Measurements from ENCODE around the gene SRPK1. TPM values are rescaled to one million over a fixed set of nuclear protein-coding genes. Genes with fewer than 3 reads are reported as not detected.
"Not testable (repeated sequence)": the region's sequence is repeated elsewhere in the genome, so short reads cannot be mapped to it uniquely, and the experiment has no call there.

Gene SRPK1
- total RNA-seq, 4 donors from 2014 or later, result 25.4 to 36.5 (median 30.4) TPM

DNA sequence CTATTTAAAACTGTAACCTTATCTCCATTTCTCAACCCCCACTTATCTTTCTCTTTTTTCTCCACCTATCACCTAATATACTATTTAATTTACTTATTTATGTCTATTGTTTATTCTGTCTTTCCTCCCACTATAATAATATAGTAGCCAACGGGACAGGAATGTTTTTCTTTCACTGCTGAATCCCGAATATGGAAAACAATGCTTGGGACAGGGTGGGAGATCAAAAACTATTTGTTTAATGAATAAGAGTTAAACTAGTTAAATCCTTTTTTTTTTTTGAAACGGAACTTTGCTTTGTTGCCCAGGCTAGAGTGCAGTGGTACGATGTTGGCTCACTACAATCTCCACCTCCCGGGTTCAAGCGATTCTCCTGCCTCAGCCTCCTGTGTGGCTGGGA, 6.4 kb downstream of the SRPK1 start:
- no peak for DNase-seq (ENCODE audit: extremely low spot score)
- Histone ChIP-seq H3K4me3 (no peak overlapping the region), H3K27ac (replicated peaks in 1 of 4) (no peak overlapping the region), H3K9me3 (no peaks in the 10 kb centered on the region), H3K36me3 (peaks cover 0 to 36% (median 6%) of the 10 kb centered on the region in 4 donors), H3K4me1 (peaks cover 5 to 24% (median 20%) of the 10 kb centered on the region in 4 donors), H3K27me3 (no peaks in the 10 kb centered on the region)
- TF ChIP-seq EP300 (IDR thresholded peaks at IDR 0.05), result no peak
- no peak for TF ChIP-seq POLR2AphosphoS5 (IDR thresholded peaks at IDR 0.05)
- TF ChIP-seq, protein P1, sequence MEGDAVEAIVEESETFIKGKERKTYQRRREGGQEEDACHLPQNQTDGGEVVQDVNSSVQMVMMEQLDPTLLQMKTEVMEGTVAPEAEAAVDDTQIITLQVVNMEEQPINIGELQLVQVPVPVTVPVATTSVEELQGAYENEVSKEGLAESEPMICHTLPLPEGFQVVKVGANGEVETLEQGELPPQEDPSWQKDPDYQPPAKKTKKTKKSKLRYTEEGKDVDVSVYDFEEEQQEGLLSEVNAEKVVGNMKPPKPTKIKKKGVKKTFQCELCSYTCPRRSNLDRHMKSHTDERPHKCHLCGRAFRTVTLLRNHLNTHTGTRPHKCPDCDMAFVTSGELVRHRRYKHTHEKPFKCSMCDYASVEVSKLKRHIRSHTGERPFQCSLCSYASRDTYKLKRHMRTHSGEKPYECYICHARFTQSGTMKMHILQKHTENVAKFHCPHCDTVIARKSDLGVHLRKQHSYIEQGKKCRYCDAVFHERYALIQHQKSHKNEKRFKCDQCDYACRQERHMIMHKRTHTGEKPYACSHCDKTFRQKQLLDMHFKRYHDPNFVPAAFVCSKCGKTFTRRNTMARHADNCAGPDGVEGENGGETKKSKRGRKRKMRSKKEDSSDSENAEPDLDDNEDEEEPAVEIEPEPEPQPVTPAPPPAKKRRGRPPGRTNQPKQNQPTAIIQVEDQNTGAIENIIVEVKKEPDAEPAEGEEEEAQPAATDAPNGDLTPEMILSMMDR (IDR thresholded peaks at IDR 0.05), result no peak
- no peak for TF ChIP-seq POLR2A (IDR thresholded peaks at IDR 0.05; ENCODE audit: low read depth)
- intact Hi-C loops (cut with DNase I), result no loop called here
- WGBS, result 91% methylated on average over 6 of the region's 6 CpGs

DNA sequence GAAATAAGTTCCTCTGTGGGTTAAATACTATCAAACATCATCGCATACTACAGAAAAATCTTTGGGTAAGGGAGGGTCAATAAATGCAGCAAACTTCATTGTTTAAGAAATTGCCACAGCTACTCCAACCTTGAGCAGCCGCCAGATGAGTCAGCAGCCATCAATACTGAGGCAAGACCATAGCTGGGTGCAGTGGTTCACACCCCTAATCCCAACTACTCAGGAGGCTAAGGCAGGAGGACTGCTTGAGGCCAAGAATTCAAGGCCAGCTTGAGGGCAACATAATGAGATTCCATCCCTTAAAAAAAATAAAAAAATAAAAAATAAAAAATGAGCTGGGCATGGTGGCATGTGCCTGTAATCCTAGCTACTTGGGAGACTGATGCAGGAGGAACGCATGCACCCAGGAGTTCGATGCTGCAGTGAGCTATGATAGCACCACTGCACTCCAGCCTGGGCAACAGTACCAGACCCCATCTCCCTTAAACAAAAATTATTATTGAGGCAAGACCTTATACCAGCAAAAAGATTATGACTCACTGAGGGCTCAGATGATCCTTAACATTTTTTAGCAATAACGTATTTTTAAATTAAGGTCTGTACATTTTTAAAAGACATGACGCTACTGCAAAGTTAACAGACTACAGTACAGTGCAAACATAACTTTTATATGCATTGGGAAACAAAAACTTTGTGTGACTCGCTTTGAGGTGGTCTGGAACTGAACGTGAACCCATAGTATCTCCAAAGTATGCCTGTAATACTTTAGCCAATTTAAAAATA, 8.8 kb downstream of the SRPK1 start:
- intact Hi-C loops (cut with DNase I), result no loop called here
- no peaks in the 10 kb centered on the region for H3K4me1 ChIP-seq
- WGBS, result 93% methylated on average over 8 of the region's 8 CpGs
- DNase-seq (ENCODE audit: extremely low spot score), result no peak
- no peaks in the 10 kb centered on the region for H3K9me3 ChIP-seq
- H3K36me3 ChIP-seq, result peaks cover 0 to 38% (median 6%) of the 10 kb centered on the region in 4 donors
- no peak overlapping the region for H3K27ac ChIP-seq (replicated peaks in 1 of 4)
- no peak overlapping the region for H3K4me3 ChIP-seq
- TF ChIP-seq POLR2AphosphoS5 (IDR thresholded peaks at IDR 0.05) (no peak), EP300 (IDR thresholded peaks at IDR 0.05) (no peak), POLR2A (IDR thresholded peaks at IDR 0.05; ENCODE audit: low read depth) (no peak)
- TF ChIP-seq, protein P1 (IDR thresholded peaks at IDR 0.05), result no peak
- H3K27me3 ChIP-seq, result no peaks in the 10 kb centered on the region

DNA sequence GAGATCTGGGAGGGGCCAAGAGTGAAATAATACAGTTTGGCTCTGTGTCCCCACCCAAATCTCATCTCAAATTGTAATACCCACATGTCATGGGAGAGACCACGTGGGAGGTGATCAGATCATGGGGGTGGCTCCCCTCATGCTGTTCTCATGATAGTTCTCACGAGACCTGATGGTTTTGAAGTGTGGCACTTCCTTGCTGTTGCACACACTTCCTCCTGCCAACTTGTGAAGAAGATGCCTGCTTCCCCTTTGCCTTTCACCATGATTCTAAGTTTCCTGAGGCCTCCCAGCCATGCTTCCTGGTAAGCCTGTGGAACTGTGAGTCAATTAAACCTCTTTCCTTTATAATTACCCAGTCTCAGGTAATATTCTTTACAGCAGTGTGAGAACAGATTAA, 11.3 kb downstream of the SRPK1 start:
- DNase-seq (ENCODE audit: extremely low spot score); H3K27me3 ChIP-seq; H3K4me3 ChIP-seq; H3K4me1 ChIP-seq; intact Hi-C loops (cut with DNase I); H3K9me3 ChIP-seq; H3K27ac ChIP-seq (replicated peaks in 1 of 4): not testable (repeated sequence)
- 94% methylated on average over 2 of the region's 2 CpGs for WGBS
- peaks cover 0 to 26% (median 4%) of the 10 kb centered on the region in 4 donors for H3K36me3 ChIP-seq

DNA sequence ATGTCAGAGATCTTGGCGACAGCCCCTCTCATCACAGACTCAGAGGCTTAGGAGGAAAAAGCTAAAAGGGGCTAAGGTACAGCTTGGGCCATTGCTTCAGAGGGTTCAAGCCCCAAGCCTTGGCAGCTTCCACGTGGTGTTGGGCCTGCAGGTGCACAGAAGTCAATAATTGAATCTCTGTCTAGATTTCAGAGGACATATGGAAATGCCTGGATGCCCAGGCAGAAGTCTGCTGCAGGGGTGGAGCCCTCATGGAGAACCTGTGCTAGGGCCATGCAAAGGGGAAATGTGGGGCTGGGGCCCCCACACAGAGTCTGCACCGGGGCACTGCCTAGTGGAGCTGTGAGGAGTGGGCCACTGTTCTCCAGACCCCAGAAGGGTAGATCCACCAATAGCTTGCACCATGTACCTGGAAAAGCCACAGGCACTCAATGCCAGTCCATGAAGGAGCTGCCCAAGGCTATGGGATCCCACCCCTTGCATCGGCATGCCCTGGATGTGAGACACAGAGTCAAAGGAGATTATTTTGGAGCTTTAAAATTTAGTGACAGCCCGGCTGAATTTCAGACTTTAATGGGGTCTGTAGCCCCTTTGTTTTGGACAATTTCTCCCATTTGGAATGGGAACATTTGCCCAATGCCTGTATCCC, 12.0 kb downstream of the SRPK1 start:
- H3K4me3 ChIP-seq; H3K9me3 ChIP-seq; H3K27ac ChIP-seq (replicated peaks in 1 of 4); H3K27me3 ChIP-seq; H3K4me1 ChIP-seq; intact Hi-C loops (cut with DNase I); DNase-seq (ENCODE audit: extremely low spot score): not testable (repeated sequence)
- peaks cover 0 to 30% (median 4%) of the 10 kb centered on the region in 4 donors for H3K36me3 ChIP-seq
- WGBS, result 97% methylated on average over 4 of the region's 5 CpGs

DNA sequence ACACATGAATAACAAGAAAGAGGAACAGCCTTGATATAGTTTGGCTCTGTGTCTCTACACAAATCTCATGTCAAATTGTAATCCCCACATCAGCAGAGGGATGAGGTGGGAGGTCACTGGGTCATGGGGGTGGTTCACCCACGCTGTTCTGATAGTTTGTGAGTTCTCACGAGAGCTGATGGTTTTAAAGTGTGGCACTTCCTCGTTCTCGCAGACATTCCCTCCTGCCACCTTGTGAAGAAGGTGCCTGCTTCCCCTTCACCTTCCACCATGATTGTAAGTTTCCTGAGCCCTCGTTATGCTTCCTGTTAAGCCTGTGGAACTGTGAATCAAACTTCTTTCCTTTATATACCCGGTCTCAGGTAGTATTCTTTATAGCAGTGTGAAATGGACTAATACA, 13.1 kb downstream of the SRPK1 start:
- Histone ChIP-seq H3K9me3 (no peaks in the 10 kb centered on the region), H3K4me3 (no peak overlapping the region), H3K27me3 (no peaks in the 10 kb centered on the region), H3K4me1 (no peaks in the 10 kb centered on the region), H3K36me3 (peaks cover 0 to 26% (median 4%) of the 10 kb centered on the region in 4 donors), H3K27ac (replicated peaks in 1 of 4) (no peak overlapping the region)
- DNase-seq (ENCODE audit: extremely low spot score), result no peak
- TF ChIP-seq POLR2AphosphoS5 (IDR thresholded peaks at IDR 0.05) (no peak), EP300 (IDR thresholded peaks at IDR 0.05) (no peak), POLR2A (IDR thresholded peaks at IDR 0.05; ENCODE audit: low read depth) (no peak)
- TF ChIP-seq, protein P1 (IDR thresholded peaks at IDR 0.05), result no peak
- intact Hi-C loops (cut with DNase I), result no loop called here
- WGBS, result 88% methylated on average over 6 of the region's 6 CpGs

Measured in esophagus muscularis mucosa (tissue), 4 donors.